Neuronal stem cell (in vitro differentiated cells): ENCODE measurements around the gene FOXP1.

Experiments used
- DNase-seq: peaks from one replicate; pipeline ENCODE4 v3.0.0-alpha.2; 2013; ENCODE audit warnings: low spot score
- H2AFZ ChIP-seq: one replicate; pipeline ENCODE4 v1.6.1; 2013; ENCODE audit warnings: mild to moderate bottlenecking, low read length, inconsistent platforms
- H2AK5ac ChIP-seq: 2 replicates; pipeline ENCODE4 v1.6.1; 2013; ENCODE audit warnings: low read depth, mild to moderate bottlenecking, inconsistent platforms, low read length, moderate library complexity, mixed read lengths
- H2BK120ac ChIP-seq: 2 replicates; pipeline ENCODE4 v1.6.1; 2013; ENCODE audit warnings: low read depth, mild to moderate bottlenecking, inconsistent platforms, low read length, moderate library complexity, mixed read lengths
- H2BK12ac ChIP-seq: one replicate; pipeline ENCODE4 v1.6.1; 2013; ENCODE audit warnings: low read length, inconsistent platforms
- H2BK15ac ChIP-seq: 2 replicates; pipeline ENCODE4 v1.6.1; 2013; ENCODE audit warnings: mild to moderate bottlenecking, low read length, inconsistent platforms, mixed read lengths
- H2BK5ac ChIP-seq: one replicate; pipeline ENCODE4 v1.6.1; 2013; ENCODE audit warnings: inconsistent platforms, mild to moderate bottlenecking, low read length, moderate library complexity
- H3K14ac ChIP-seq: one replicate; pipeline ENCODE4 v1.6.1; 2013; ENCODE audit warnings: low read length, inconsistent platforms
- H3K18ac ChIP-seq: 2 replicates; pipeline ENCODE4 v1.6.1; 2013; ENCODE audit warnings: low read length, inconsistent platforms
- H3K23ac ChIP-seq: 2 replicates; pipeline ENCODE4 v1.6.1; 2013; ENCODE audit warnings: low read depth, mild to moderate bottlenecking, mixed read lengths, low read length, inconsistent platforms; ENCODE audit not compliant: poor library complexity
- H3K27ac ChIP-seq: replicated peaks from 3 replicates; pipeline ENCODE4 v1.5.1; 2013; ENCODE audit warnings: low read length, inconsistent platforms
- H3K27me3 ChIP-seq, 3 experiments: 2 replicates each; pipeline ENCODE4 v1.6.1; 2013; ENCODE audit warnings: low read length in 3 of 3, mild to moderate bottlenecking in 2 of 3, inconsistent platforms in 1 of 3, low read depth in 1 of 3, mixed read lengths in 1 of 3, moderate library complexity in 1 of 3; ENCODE audit not compliant: control insufficient read depth in 3 of 3, insufficient read depth in 3 of 3
- H3K36me3 ChIP-seq, 2 donors: replicated peaks in 1 of 2; 2 replicates each; pipeline ENCODE4 v1.6.1; 2013; ENCODE audit warnings: low read length in 2 of 2; ENCODE audit not compliant: control insufficient read depth in 2 of 2, insufficient read depth in 2 of 2
- H3K4ac ChIP-seq: 2 replicates; pipeline ENCODE4 v1.6.1; 2013; ENCODE audit warnings: inconsistent platforms, mild to moderate bottlenecking, low read length, moderate library complexity
- H3K4me1 ChIP-seq, 2 donors: 1 replicate in 1 of 2; 2 replicates in 1 of 2; pipeline ENCODE4 v1.6.1; 2013; ENCODE audit warnings: low read length in 2 of 2, low read depth in 1 of 2; ENCODE audit not compliant: control insufficient read depth in 2 of 2, insufficient read depth in 1 of 2
- H3K4me2 ChIP-seq: one replicate; pipeline ENCODE4 v1.6.1; 2013; ENCODE audit warnings: mild to moderate bottlenecking, low read length, inconsistent platforms; ENCODE audit not compliant: insufficient read depth, poor library complexity, severe bottlenecking
- H3K4me3 ChIP-seq, 2 donors: 2 replicates each; pipeline ENCODE4 v1.5.1; 2013; ENCODE audit warnings: low read length in 2 of 2, mild to moderate bottlenecking in 2 of 2, inconsistent platforms in 1 of 2, moderate library complexity in 1 of 2
- H3K79me1 ChIP-seq: one replicate; pipeline ENCODE4 v1.6.1; 2013; ENCODE audit warnings: low read depth, mild to moderate bottlenecking, inconsistent platforms, low read length, moderate library complexity
- H3K9ac ChIP-seq: one replicate; pipeline ENCODE4 v1.6.1; 2013; ENCODE audit warnings: mild to moderate bottlenecking, low read depth, low read length, inconsistent platforms; ENCODE audit not compliant: poor library complexity
- H3K9me3 ChIP-seq, 2 donors: replicated peaks in 1 of 2; 2 replicates each; pipeline versions ENCODE3 to v1.6.1; 2013; ENCODE audit warnings: low read length in 2 of 2, mild to moderate bottlenecking in 2 of 2, inconsistent platforms in 1 of 2, low read depth in 1 of 2, mixed read lengths in 1 of 2, moderate library complexity in 1 of 2; ENCODE audit not compliant: control insufficient read depth in 2 of 2, insufficient read depth in 1 of 2
- H4K8ac ChIP-seq: one replicate; pipeline ENCODE4 v1.6.1; 2013; ENCODE audit warnings: low read depth, mild to moderate bottlenecking, inconsistent platforms, low read length, moderate library complexity
- H4K91ac ChIP-seq: one replicate; pipeline ENCODE4 v1.6.1; 2013; ENCODE audit warnings: low read length, low read depth, mild to moderate bottlenecking, inconsistent platforms; ENCODE audit not compliant: poor library complexity
- WGBS, 2 donors: extraction: QIAGEN DNeasy Blood & Tissue Kit; methylation state at CpG; one replicate each; pipeline ENCODE4 v1.1.7; 2013; ENCODE audit warnings: missing lambda C conversion rate in 2 of 2, mixed read lengths in 1 of 2; ENCODE audit not compliant: insufficient read length in 2 of 2, insufficient replicate concordance in 1 of 2; ENCODE audit errors: extremely low coverage in 2 of 2; 5-methylcytosine and 5-hydroxymethylcytosine counted together

The FOXP1 gene

DNA sequence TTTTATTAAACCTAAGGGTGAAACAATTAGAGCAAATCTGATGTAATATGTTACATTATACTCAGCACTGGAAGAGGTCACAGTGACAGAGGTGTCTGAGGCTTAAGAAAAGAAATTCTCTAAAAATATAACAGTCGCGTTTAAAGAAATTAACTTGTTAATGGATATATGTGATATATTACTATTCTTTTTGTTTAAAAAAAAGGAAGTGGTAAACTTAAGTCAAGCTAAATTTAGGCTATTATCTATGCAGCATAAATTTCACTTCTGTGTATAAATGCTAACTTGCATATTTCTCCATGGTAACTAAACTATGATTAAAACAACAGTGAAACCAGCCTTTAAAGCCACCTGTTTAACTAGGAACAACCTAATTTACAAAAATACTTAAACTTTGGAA lies 191.3 kb downstream of the FOXP1 start:
- no CpG with 5 or more reads among the region's 2 CpGs for WGBS, 2 donors

DNA sequence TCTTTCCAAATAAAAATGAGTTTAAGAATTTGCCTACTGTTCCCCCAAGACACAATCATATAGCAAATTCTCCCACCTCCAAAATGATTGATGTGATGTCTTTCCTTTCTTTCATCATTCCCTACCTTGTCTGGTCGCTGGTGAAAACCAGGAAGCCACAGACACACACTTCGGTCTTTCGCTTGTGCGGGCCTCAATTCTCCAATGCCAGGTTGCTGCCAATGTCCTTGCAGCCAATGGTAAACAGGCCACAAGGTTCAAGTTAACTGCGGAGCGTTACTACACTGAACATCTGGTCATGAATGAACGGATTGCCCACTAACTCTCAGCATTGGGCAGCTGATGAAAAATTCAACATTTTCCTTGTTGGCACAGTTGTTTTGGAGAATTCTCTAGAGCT lies 192.2 kb downstream of the FOXP1 start:
- H3K9ac ChIP-seq = no peak overlapping the region
- H3K23ac ChIP-seq = no peak overlapping the region
- no peak overlapping the region for H2AFZ ChIP-seq
- no peaks in the 10 kb centered on the region for H3K27me3 ChIP-seq
- no peaks in the 10 kb centered on the region for H3K9me3 ChIP-seq
- no peak overlapping the region for H3K4me3 ChIP-seq
- H3K27ac ChIP-seq = no peak overlapping the region
- peak overlapping the region; percentile 44 for H3K4ac ChIP-seq
- no peak overlapping the region for H3K4me2 ChIP-seq
- no peak overlapping the region for H2AK5ac ChIP-seq
- H2BK15ac ChIP-seq = no peak overlapping the region
- no peak for DNase-seq
- H2BK120ac ChIP-seq = no peak overlapping the region
- H4K91ac ChIP-seq = no peak overlapping the region
- no CpG with 5 or more reads among the region's 7 CpGs for WGBS, 2 donors
- peaks cover 5 to 7% of the 10 kb centered on the region in 2 donors for H3K4me1 ChIP-seq
- H4K8ac ChIP-seq = no peak overlapping the region
- no peak overlapping the region for H2BK5ac ChIP-seq
- peak overlapping the region; percentile 53 for H3K18ac ChIP-seq
- no peaks in the 10 kb centered on the region for H3K79me1 ChIP-seq
- H3K36me3 ChIP-seq = no peaks in the 10 kb centered on the region
- H3K14ac ChIP-seq = no peak overlapping the region
- H2BK12ac ChIP-seq = no peak overlapping the region

More for the DNA sequence above, 191.3 kb downstream of the FOXP1 start:
- Histone ChIP-seq H3K4me3 (no peak overlapping the region), H2AFZ (no peak overlapping the region), H3K9ac (no peak overlapping the region), H2BK12ac (no peak overlapping the region), H2BK5ac (no peak overlapping the region), H3K36me3 (no peaks in the 10 kb centered on the region), H3K27ac (no peak overlapping the region), H3K14ac (no peak overlapping the region), H3K27me3 (no peaks in the 10 kb centered on the region), H4K8ac (no peak overlapping the region), H3K4me2 (no peak overlapping the region), H3K9me3 (no peaks in the 10 kb centered on the region), H2AK5ac (no peak overlapping the region), H3K4ac (no peak overlapping the region), H3K18ac (no peak overlapping the region), H2BK120ac (no peak overlapping the region), H4K91ac (no peak overlapping the region), H2BK15ac (no peak overlapping the region), H3K4me1 (peaks cover 5 to 7% of the 10 kb centered on the region in 2 donors), H3K79me1 (no peaks in the 10 kb centered on the region), H3K23ac (no peak overlapping the region)
- DNase-seq = no peak

DNA sequence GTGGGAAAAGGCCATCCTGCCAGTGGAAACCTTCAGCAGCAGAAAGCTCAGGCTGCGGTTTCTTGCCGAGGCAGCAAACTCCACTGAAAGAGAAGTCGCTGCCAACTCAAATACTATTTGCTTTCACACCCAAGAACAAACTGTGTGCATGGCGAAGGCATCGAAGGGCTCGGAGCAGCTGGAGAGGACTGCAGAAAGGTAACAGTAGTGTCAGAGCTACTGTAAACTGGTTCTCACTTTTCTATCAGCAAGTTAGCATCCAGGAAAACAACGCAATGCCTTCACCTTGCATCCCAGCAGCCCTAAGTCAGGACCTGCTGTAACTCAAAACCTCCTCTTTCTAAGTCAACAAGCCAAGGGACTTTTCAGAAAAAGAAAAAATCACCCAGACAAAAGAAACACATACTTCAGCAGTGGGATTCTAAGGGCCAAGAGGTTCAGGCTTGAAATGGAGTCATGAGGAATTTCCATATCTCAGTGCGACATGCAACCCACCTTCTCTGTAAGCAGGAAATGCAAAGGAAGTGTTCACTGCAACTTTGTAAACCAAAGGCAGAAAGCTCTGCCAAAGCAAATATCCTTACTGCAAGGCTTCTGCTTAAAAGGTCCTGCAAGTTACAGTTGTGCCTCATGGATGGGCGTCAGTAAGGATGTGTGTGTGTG lies 193.5 kb downstream of the FOXP1 start:
- Histone ChIP-seq H2BK120ac (no peak overlapping the region), H3K4me2 (no peak overlapping the region), H3K27me3 (no peaks in the 10 kb centered on the region), H3K18ac (no peak overlapping the region), H3K9me3 (no peaks in the 10 kb centered on the region), H3K9ac (no peak overlapping the region), H2BK5ac (no peak overlapping the region), H3K23ac (no peak overlapping the region), H2BK12ac (no peak overlapping the region), H4K8ac (no peak overlapping the region), H4K91ac (no peak overlapping the region), H2BK15ac (no peak overlapping the region), H3K4ac (no peak overlapping the region), H3K36me3 (no peaks in the 10 kb centered on the region), H3K4me3 (no peak overlapping the region), H3K4me1 (peaks cover 7 to 8% of the 10 kb centered on the region in 2 donors), H2AK5ac (no peak overlapping the region), H3K27ac (no peak overlapping the region), H3K79me1 (no peaks in the 10 kb centered on the region), H3K14ac (no peak overlapping the region), H2AFZ (peak overlapping the region; percentile 43)
- WGBS, 2 donors = no CpG with 5 or more reads among the region's 9 CpGs
- DNase-seq = no peak

DNA sequence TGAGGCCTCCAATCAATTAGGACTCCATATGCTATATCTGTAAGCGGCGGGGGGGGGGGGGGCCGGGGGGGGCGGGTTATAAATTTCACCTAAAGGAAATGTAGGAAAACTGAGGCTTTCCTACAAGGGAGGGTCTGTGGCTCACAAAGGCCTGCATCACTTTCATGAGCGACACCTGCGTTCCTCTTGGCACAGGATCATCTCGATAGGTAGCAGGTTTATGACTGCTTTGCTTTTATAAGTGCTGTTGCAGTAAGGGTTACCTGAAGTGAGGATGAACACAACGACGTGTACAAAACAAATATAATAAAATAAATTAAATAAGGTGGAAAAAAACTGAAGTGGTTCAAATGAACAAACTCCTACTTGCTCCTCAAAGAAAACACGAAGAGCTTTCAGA lies 194.3 kb downstream of the FOXP1 start:
- no peaks in the 10 kb centered on the region for H3K27me3 ChIP-seq
- no peak overlapping the region for H2BK5ac ChIP-seq
- H3K27ac ChIP-seq = no peak overlapping the region
- no peak overlapping the region for H3K23ac ChIP-seq
- no peaks in the 10 kb centered on the region for H3K36me3 ChIP-seq
- no peak overlapping the region for H2AFZ ChIP-seq
- no peak overlapping the region for H3K4ac ChIP-seq
- no peak for DNase-seq
- no peaks in the 10 kb centered on the region for H3K9me3 ChIP-seq
- no peak overlapping the region for H3K4me2 ChIP-seq
- WGBS, 2 donors = no CpG with 5 or more reads among the region's 10 CpGs
- H3K9ac ChIP-seq = no peak overlapping the region
- no peak overlapping the region for H2BK120ac ChIP-seq
- no peak overlapping the region for H3K4me3 ChIP-seq
- peaks cover 7 to 8% of the 10 kb centered on the region in 2 donors for H3K4me1 ChIP-seq
- no peak overlapping the region for H3K18ac ChIP-seq
- H4K91ac ChIP-seq = no peak overlapping the region
- H3K79me1 ChIP-seq = no peaks in the 10 kb centered on the region
- no peak overlapping the region for H2BK15ac ChIP-seq
- no peak overlapping the region for H2AK5ac ChIP-seq
- no peak overlapping the region for H3K14ac ChIP-seq
- no peak overlapping the region for H2BK12ac ChIP-seq
- no peak overlapping the region for H4K8ac ChIP-seq
